Pancreas (tissue), 10 donors: ENCODE measurements around the gene MAP2. TPM values are rescaled to one million over a fixed set of nuclear protein-coding genes. Genes with fewer than 3 reads are reported as not detected.
"Not testable (repeated sequence)": the region's sequence is repeated elsewhere in the genome, so short reads cannot be mapped to it uniquely, and the experiment has no call there.

Experiments
- ATAC-seq, 4 donors: fragments of 200-7000 bp; cut with Tn5 transposase; one replicate each; pipeline versions ENCODE4 v1.8.0 to v1.9.1; 2020; ENCODE audit warnings: mild to moderate bottlenecking in 4 of 4, moderate library complexity in 4 of 4
- DNase-seq, 6 donors: peaks; one replicate each; pipeline ENCODE4 v3.0.0-alpha.2; 2020
- FAIRE-seq: peaks from 2 replicates; lab custom pipeline; 2012; peaks lifted over from hg19 to GRCh38; lab: Jason Lieb, UNC
- H3K27ac ChIP-seq, 4 donors: fragments of 200-600 bp; sonication (generic); 1 replicate in 3 of 4; 2 replicates in 1 of 4; pipeline versions ENCODE4 v1.5.0 to v1.8.0; 2020
- H3K27me3 ChIP-seq, 4 donors: fragments of 200-600 bp; one replicate each; pipeline ENCODE4 v1.8.0; 2021
- H3K36me3 ChIP-seq, 3 donors: fragments of 200-600 bp; sonication (generic) in 1 of 3; one replicate each; pipeline versions ENCODE4 v1.5.0 to v1.8.0; 2020 to 2021
- H3K4me1 ChIP-seq, 3 donors: fragments of 200-600 bp; one replicate each; pipeline ENCODE4 v1.8.0; 2021
- H3K4me3 ChIP-seq, 4 donors: fragments of 200-600 bp; sonication (generic) in 2 of 4; one replicate each; pipeline versions ENCODE4 v1.5.0 to v1.8.0; 2020 to 2021
- H3K9me3 ChIP-seq, 4 donors: fragments of 200-600 bp; one replicate each; pipeline ENCODE4 v1.8.0; 2021
- CTCF ChIP-seq, 4 donors: fragments of 200-600 bp; sonication (generic) in 3 of 4; IDR thresholded peaks; one replicate each; pipeline versions ENCODE4 v1.5.0 to v1.8.0; 2021; ENCODE audit warnings: antibody characterized with exemption in 4 of 4
- WGBS, 2 donors: extraction: QIAGEN DNeasy Blood & Tissue Kit; methylation state at CpG; one replicate each; pipeline ENCODE4 v1.1.7; 2013; 5-methylcytosine and 5-hydroxymethylcytosine counted together
- intact Hi-C, 3 donors: fragments of 100-400 bp; cut with DNase I; formaldehyde crosslinking; loops; one replicate each; pipeline versions ENCODE4 v1.11.1 to v1.14.2; 2022
- polyA plus RNA-seq, 2 donors: library from polyadenylated mRNA; stranded (reverse); fragments of 200-250 nt; gene quantifications; one replicate each; pipeline ENCODE4 v1.2.3, GENCODE V29; 2013
- total RNA-seq, 6 donors: library from RNA; stranded (reverse); fragmentation: NEBNext Ultra II Directional in 4 of 6; extraction: Animal tissue kit (Norgen Biotek cat#: 25700) in 4 of 6; gene quantifications; one replicate each; pipeline versions ENCODE4 v1.2.1 to v1.2.4, GENCODE V29; 2021 to 2023
- donor health status: healthy with polysubstance abuse.
- donor health status: DM: no; HTN: no; CAD: no; lungs with moderate emphysema.
- donor health status: DM: no; HTN: no; CAD: no.
- donor health status: control.
- donor health status: control.
- donor health status: Bipolar disorder and iron deficiency.
- donor health status: DM: yes; HTN: yes; CAD: no.
- donor health status: DM: no; HTN: no; CAD: no.
- donor health status: DM: no; HTN: no; CAD: no.
- donor health status: DM: yes; HTN: yes; CAD: no.

MAP2 gene
- total and polyA plus RNA-seq, 8 donors = 6.9 to 23.9 (median 11.2) TPM

DNA sequence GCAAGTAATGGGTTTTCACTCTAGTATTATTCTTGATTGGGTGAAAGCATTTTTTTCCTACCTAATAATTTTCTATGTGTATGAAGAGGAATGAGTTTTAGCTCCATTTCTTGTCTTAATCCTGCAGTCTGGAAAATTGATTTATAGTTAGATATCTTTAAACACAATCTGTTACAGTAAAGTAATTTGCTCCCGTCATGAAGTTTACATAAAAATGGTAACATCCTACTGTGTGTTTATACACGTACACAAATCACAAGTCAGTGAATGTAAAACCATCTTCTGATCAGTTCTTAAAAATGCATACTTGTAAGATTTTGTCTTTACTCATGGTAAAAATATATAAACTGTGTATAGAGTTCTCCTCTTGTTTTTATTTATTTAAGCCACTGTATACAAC, 51.1 kb downstream of the MAP2 start:
- TF ChIP-seq CTCF (IDR thresholded peaks at IDR 0.05) = no peak
- Histone ChIP-seq H3K9me3 (no peaks in the 10 kb centered on the region), H3K36me3 (no peaks in the 10 kb centered on the region), H3K4me1 (peaks cover 0 to 12% (median 0%) of the 10 kb centered on the region in 3 donors), H3K4me3 (no peak overlapping the region), H3K27me3 (no peaks in the 10 kb centered on the region), H3K27ac (no peak overlapping the region)
- 85 to 91% methylated on average over 2 of the region's 2 CpGs for WGBS, 2 donors
- DNase-seq = no peak
- no peak for FAIRE-seq
- no peak for ATAC-seq
- intact Hi-C loops = no loop called here

DNA sequence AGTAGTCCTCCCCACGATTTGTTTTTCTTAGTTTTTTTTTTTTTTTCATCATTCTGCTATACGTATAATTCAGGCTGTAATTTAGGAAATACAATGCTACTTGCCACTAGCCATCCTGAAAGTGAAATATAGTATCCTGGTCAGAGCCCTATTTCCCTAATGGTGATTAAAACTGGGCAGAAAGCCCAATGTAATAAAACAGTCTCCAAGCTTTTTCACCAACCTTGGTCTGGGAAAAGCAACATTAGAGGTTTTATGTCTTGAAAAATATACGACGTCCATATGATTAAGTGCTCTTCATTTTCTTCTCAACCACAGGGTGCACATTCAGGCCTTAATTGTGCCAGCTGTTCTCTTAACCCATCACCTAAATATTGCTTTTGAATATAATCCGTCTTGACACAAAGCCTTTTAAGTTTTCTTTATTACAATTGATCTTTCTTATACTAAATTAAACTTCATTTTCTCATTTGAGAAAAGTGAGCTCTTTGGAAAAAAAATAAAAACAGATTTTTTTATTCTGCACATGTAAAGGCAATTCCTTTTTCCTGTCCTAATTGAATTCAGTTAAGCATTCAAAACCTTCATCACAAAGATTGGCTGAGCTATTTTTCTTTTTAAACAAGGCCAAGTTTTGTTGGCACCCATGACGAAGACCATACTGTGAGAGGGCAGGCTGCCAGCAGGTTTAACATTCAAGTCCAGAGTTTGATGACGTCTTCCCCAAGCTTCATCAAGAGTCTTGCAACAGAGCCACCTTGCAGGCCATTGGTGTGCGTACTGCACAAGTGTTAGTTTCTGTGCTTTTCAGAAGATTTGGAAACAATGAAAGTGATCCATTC, 52.7 kb downstream of the MAP2 start:
- peak in 3 of 6 donors; percentile 24 to 60 (median 60) for DNase-seq
- Histone ChIP-seq H3K36me3 (no peaks in the 10 kb centered on the region), H3K4me1 (peaks cover 0 to 12% (median 0%) of the 10 kb centered on the region in 3 donors), H3K27ac (no peak overlapping the region), H3K4me3 (no peak overlapping the region), H3K9me3 (no peaks in the 10 kb centered on the region), H3K27me3 (no peaks in the 10 kb centered on the region)
- no peak for TF ChIP-seq CTCF (IDR thresholded peaks at IDR 0.05)
- ATAC-seq = peak in 2 of 4 donors; percentile 23 to 58
- no peak for FAIRE-seq
- WGBS, 2 donors = 60 to 61% methylated on average over 8 of the region's 8 CpGs
- intact Hi-C loops = no loop called here

GRCh38 chr2:209492296-209492695, 68.4 kb downstream of the MAP2 start:
- H3K36me3 ChIP-seq, intact Hi-C loops, H3K4me1 ChIP-seq, H3K4me3 ChIP-seq, H3K27me3 ChIP-seq, ATAC-seq, DNase-seq, H3K9me3 ChIP-seq, H3K27ac ChIP-seq, FAIRE-seq: not testable (repeated sequence)
- 52 to 78% methylated on average over 1 of the region's 1 CpG for WGBS, 2 donors

DNA sequence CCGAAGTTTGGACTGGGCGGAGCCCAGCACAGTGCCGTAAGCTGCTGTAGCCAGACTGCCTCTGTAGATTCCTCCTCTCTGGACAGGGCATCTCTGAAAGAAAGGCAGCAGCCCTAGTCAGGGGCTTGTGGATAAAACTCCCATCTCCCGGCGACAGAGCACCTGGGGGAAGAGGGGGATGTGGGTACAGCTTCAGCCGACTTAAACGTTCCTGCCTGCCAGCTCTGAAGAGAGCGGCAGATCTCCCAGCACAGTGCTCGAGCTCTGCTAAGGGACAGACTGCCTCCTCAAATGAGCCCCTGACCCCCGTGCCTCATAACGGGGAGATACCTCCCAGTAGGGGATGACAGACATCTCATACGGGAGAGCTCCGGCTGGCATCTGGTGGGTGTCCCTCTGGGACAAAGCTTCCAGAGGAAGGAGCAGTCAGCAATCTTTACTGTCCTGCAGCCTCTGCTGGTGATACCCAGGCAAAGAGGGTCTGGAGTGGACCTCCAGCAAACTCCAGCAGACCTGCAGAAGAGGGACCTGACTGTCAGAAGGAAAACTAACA, 71.3 kb downstream of the MAP2 start:
- H3K4me3 ChIP-seq, ATAC-seq, H3K27me3 ChIP-seq, H3K36me3 ChIP-seq, FAIRE-seq, intact Hi-C loops, H3K9me3 ChIP-seq, H3K4me1 ChIP-seq: not testable (repeated sequence)
- peak overlapping the region; percentile 16 to 67 (median 36) for H3K27ac ChIP-seq
- DNase-seq = peak in 2 of 6 donors; percentile 20 to 45
- 86 to 88% methylated on average over 13 of the region's 13 CpGs for WGBS, 2 donors

- ATAC-seq (peak; percentile 96 to 98 (median 96)), FAIRE-seq (no peak), DNase-seq (peak in 4 of 6 donors; percentile 26 to 45 (median 34))
- H3K4me1 ChIP-seq = peaks cover 0 to 9% (median 9%) of the 10 kb centered on the region in 3 donors
- H3K4me3 ChIP-seq = no peak overlapping the region
- intact Hi-C loops = no loop called here
- no peaks in the 10 kb centered on the region for H3K36me3 ChIP-seq
- TF ChIP-seq CTCF (IDR thresholded peaks at IDR 0.05) = no peak
- WGBS, 2 donors = 26 to 33% methylated on average over 4 of the region's 4 CpGs
- no peaks in the 10 kb centered on the region for H3K9me3 ChIP-seq
- H3K27me3 ChIP-seq = no peaks in the 10 kb centered on the region
- H3K27ac ChIP-seq = peak overlapping the region; percentile 18 to 67 (median 47)
Measured at GRCh38 chr2:209495855-209496585, 72.2 kb downstream of the MAP2 start.
